DMS153 treated with DMSO at 0.1 percent for 48 hours (cell line): Measurements from ENCODE around the gene PRDM12.

Experiments used
- DNase-seq: peaks from one replicate; lab custom pipeline; 2025; ENCODE audit not compliant: unreplicated experiment; lab: John Stamatoyannopoulos, UW

PRDM12 gene

DNA sequence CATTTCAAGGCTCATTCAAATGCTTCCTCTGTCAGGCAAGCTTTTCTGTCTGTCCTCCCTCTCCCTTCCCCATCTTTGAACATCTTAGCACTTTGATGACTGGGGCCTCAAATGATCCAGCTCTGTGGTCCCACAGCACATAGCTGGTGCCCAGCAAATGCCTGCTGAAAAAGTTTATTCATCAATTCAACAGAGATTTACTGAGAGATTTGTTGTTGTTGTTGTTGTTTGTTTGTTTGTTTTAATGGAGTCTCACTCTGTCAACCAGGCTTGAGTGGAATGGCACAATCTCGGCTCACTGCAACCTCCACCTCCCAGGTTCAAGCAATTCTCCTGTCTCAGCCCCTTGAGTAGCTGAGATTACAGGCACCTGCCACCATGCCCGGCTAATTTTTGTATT lies 23.2 kb downstream of the PRDM12 start:
- no peak for DNase-seq

DNA sequence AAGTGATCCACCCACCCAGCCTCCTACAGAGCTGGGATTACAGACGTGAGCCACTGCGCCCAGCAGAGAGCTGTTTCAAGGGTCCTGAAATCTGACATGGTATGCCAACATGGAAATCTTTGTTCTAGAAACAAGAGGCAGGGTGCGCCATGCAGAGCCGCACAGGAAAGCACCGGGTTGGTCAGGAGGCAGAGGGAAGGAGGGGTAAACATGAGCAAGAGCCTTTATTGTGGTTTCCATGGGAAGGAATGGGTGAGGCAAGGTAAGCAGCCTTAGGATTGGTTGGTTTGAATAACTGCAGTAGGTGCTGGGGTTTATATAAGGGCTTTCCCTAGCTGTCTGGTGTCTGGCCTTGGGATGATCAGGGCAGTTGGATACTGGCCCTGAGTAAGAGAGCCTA lies 23.7 kb downstream of the PRDM12 start:
- DNase-seq: no peak

DNA sequence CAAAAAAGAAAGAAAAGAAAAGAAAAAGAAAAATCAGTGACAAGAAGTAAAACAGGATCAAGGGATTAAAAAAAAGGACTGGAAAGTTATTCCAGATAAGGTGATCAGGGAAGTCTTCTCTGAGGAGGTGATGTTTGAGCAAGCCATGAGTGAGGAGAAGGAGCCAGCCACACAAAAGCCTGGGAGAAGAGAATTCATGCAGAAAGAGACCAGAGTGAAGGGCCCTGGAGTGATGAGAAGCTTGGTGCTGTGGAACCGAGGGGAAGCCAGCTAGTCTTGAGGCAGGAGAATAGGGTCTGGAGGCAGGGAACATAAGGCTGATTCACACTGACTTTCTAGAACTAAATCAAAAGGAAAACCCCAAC lies 25.2 kb downstream of the PRDM12 start:
- DNase-seq: no peak

DNA sequence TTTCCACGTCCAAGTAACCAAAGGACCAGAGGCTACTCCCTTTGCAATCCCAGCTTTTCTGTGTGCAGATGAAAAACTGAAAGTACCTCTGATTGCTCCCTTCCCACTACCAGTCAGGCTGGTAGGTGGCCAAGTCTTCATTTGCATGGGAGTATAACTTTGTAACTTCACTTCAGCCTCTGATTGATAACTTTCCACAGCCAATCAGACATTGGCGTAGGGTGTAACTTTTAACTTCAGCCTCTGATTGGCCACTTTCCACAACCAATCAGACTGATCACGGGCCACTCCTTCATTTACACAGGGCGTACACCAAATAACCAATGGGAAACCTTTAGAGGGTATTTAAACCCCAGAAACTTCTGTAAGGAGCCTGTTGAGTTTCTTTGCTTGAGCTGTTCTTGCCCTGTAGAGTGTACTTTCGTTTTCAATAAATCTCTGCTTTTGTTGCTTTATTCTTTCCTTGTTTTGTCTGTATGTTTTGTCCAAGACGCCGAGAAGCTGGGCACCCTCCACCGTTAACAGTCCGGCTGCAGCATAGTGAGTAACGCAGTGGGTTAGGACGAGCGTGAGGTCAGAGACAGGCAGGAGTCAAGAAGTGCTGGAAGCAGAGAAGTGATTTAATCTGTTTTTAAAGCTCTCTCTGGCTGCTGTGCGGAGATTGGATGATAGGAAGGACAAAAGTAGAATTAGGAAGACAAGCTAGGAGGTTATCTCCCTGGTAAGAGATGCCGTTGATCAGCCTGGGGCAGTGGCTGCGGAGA lies 25.7 kb downstream of the PRDM12 start:
- peak; percentile 90 for DNase-seq

- DNase-seq: no peak
Measured at GRCh38 chr9:130692321-130692720, 27.9 kb downstream of the PRDM12 start.

DNA sequence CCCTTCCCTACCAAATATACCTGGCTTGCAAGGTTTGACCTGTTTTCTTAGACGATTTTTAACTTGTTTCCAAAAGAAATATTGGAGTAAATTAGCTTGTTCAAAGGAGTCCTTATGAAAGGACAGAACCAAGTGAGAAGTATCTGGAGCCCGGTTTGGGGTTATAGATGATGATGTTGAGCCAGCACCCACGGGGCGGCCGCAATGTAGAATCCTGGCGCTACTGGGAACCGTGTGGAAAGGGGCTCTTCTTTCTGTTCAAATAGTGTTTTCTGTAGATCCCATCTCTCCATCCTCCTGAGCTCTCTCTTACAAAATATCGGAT lies 28.7 kb downstream of the PRDM12 start:
- no peak for DNase-seq

GRCh38 chr9:130693426-130694191 lies 29.2 kb downstream of the PRDM12 start, which contains the start of gene EXOSC2:
EXOSC2 (plus strand) TSS chr9:130693780; CDS start chr9:130693792, 12 bp downstream.
- peak; percentile 90 for DNase-seq

DNA sequence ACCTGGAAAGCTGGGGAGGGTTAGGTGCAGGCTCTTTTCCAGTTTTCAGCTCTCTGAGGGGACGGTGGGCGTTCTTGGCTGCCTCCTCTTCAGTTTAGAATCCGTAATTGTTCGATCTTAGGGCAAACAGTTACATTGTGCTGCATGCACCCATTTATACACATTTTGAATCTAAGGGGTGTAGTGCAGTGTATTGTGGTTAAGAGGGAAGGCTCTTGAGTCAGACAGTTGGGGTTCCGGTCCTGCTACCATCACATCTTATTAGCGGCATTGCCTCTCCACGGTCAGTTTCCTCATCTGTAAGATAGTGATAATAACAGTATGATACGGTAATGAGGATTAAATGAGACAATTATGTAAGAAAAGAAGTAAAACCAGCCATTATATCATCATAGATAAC lies 29.8 kb downstream of the PRDM12 start:
- DNase-seq: no peak

- DNase-seq: no peak
Measured at GRCh38 chr9:130696139-130696650, 31.8 kb downstream of the PRDM12 start.

GRCh38 chr9:130696996-130697395 lies 32.6 kb downstream of the PRDM12 start:
- no peak for DNase-seq

GRCh38 chr9:130698514-130698913 lies 34.1 kb downstream of the PRDM12 start:
- DNase-seq: no peak

DNA sequence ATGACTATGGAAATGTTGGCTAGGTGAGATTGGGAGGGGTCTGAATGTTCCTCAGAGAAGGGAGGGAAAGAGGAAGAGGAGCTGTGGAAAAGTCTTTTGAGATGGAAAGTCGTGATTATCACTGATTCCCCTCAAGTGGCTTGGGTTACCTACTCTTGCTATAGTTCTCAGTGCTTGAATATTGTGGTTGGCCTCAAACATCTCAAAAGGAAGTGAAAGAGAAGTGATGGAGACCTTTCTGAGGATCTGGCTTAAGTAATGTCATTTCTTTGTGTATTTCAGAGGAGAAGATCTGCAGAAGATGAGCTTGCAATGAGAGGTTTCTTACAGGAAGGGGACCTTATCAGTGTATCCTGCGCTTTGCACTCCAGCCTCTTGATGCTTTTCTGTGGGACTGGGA lies 34.7 kb downstream of the PRDM12 start:
- DNase-seq: no peak

DNA sequence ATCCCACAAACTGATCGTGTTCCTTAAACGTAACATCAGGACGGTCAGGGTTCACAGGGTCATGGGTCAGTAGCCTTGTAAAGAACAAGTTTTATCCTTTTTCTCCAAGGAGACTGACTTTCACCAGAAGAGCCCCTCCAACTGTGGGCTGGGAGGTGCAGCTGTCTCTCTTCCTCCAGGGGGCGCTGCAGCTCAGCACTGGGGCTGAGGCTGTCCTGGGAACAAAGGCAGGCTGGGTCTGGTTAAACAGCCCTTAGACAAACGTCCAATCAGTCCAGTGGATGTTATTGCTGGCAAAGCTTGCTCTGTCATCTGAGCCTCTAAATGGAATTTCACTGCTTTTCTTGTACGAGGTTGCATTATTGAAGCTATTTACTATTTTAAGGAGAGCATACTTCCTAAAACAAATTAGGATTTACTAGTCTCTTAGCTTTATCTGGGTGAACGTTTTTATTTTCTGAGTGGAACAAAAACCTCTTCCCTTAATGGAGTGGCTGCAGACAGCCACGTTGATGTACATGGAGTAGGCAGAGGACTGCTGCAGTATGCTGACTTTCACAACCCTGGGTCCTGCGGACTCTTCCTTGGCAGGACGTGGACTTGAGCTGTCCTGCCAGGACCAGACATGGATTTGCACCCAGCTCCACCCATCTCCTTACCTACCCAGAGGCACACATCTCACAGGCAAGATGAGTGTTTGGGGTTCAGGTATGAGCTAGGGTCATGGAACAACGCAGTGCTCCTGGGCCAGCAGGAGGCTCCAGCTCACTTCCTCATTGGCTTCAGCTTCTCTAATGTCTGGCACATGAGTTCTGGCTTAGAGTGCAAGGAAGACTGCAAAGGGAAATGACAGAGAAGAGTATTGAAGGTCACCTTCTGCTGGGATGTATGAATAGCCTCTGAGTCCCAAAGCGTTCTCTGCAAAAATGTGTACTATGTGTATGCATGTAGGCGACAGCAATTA lies 36.9 kb downstream of the PRDM12 start:
- DNase-seq: peak; percentile 11

- DNase-seq: no peak
Measured at GRCh38 chr9:130703501-130703900, 39.1 kb downstream of the PRDM12 start.

- DNase-seq: peak; percentile 49
Measured at GRCh38 chr9:130707225-130707976, 43.0 kb downstream of the PRDM12 start.

DNA sequence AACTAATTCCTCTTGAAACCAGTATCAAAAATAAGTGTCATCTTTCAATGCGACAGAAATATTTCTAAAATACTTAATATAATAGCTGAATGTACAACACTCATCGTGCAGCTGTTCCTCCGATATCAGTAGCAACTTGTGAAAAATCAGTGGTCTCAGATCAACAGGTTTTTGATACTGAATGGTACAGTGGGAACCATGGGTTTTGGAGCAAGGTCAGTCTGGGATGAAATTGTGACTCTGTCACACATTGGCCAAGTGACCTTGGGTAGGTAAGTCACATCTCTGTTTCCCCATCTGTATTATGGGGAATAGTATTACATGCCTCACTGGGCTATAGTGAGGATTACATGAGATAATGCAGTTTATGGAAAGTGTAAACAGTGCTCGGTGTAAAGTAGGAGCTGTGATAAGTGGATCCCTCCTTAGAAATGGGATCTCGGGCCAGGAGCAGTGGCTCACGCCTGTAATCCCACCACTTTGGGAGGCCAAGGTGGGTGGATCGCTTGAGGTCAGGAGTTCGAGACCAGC lies 46.5 kb downstream of the PRDM12 start:
- DNase-seq: no peak

DNA sequence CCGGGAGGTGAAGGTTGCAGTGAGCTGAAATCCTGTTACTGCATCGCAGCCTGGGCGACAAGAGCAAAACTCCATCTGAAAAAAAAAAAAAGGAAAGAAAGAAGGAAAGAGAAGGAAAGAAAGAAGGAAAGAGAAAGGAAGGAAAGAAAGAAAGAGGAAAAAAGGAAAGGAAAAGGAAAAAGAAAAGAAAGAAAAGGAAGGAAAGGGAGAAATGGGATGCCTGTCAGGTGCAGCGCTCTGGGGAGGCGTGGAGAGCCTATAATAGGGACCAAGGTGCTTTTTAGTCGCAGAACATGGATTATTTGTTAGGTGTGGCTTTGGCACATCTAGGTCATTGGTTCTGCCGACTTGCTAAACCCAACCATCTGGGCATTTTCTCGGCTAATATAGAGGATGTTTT lies 47.1 kb downstream of the PRDM12 start:
- no peak for DNase-seq

DNA sequence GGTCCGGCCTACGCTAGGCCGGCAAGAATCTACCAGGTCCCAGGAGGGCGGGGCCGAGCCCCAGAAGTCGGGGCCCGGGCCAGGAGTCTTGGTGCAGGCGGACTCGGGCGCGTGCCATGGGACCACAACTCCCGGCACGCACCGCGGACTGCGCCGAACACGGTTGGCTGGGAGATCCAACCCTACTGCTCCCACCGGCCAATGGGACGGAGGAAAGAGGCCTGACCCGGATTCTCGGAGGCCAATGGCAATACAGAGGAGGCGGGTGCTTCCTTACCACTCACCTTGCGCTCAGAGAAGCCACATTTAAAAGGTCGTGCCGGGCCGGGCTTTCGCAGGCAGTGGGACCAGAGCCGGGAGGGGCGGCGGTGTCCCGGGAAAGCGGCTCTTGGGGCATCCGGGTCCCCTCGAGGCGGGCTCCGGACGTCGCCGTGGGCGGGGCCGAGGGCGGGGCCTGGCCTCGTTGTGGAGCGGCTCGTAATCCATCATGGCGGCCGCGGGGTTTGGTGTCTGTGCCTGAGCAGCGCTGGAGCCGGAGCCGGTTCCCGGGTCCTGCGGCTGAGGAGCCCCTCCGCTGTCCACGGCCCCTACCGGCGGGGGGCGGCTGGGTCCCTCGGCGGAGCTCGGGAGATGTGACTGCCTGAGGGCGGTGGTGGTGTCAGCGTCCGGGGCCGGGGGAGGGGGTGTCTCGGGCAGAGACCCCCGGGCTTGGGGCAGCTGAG lies 48.3 kb downstream of the PRDM12 start:
- peak; percentile 93 for DNase-seq

GRCh38 chr9:130713286-130713960 lies 49.0 kb downstream of the PRDM12 start:
- DNase-seq: no peak
